Measurements from ENCODE around the gene FAM114A1.
"Not testable (repeated sequence)": the region's sequence is repeated elsewhere in the genome, so short reads cannot be mapped to it uniquely, and the experiment has no call there.

FAM114A1 gene

DNA sequence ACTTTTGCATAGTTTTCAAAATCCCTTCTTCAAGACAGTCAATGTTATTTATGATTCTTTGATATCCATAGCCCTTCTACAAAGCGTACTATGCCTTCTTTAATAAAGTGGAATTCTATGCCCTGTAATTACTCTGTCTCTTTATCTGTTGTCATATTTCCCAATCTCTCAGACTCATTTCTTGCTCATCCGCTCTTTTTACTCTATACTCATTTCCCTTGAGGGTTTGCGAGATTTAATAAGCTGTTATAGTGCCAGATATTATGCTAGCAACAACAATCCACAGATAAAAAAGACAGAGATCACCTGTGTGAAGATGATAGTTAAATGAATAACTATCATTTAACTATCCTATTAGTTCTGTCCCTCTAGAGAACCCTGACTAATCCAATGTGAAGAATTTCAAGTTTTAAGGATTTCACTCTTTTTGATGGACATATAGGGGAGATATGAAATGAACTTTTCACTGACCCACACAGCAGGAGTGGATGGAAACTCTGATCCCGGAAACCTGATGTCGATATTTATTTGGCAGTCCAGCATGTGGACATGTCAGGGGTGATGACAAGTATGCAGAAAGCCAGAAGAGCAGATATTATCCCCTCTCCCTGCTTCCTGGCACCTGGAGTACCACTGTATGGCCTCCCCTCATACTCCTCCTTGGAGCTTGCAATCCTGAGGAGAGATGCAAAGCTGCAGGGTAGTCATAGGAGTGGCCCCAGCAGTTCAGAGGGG is 114.9 kb downstream of the FAM114A1 start:
- Histone ChIP-seq H3K4me1 (ENCODE audit: insufficient read depth, insufficient read length) (no peaks in the 10 kb centered on the region), H3K4me3 (ENCODE audit: insufficient read length, low read depth) (no peak overlapping the region), H3K9ac (ENCODE audit: insufficient read length, low read depth) (no peak overlapping the region), H3K9me3 (ENCODE audit: insufficient read depth, low read length) (no peaks in the 10 kb centered on the region), H3K36me3 (ENCODE audit: insufficient read depth, insufficient read length, low read length) (no peaks in the 10 kb centered on the region), H3K27me3 (ENCODE audit: insufficient read depth, insufficient read length) (no peaks in the 10 kb centered on the region)
- DNase-seq (ENCODE audit: low read depth, low spot score), result no peak
- TF ChIP-seq ZNF274 (IDR thresholded peaks at IDR 0.05; ENCODE audit: low read depth, low read length), result no peak
- no peak for TF ChIP-seq YY1 (IDR thresholded peaks at IDR 0.05; ENCODE audit: insufficient read depth, insufficient read length)
- no peak for TF ChIP-seq SUZ12 (IDR thresholded peaks at IDR 0.05; ENCODE audit: extremely low read depth, insufficient read depth, insufficient read length)

DNA sequence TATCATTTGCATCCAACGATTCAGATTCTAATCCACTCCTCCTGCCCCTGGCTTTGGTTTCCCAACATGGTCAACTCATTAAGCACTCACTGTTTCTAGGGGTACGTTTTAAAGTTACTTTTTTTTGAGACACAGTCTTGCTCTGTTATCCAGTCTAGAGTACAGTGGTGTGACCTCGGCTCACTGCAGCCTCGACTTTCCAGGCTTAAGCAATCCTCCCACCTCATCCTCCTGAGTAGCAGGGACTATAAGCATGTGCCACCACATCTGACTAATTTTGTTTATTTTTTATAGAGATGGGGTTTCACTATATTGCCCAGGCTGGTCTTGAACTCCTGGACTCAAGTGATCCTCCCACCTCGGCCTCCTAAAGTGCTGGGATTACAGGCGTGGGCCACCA is 115.7 kb downstream of the FAM114A1 start:
- DNase-seq (ENCODE audit: low read depth, low spot score), result no peak
- Histone ChIP-seq H3K36me3 (ENCODE audit: insufficient read depth, insufficient read length, low read length) (no peaks in the 10 kb centered on the region), H3K4me1 (ENCODE audit: insufficient read depth, insufficient read length) (no peaks in the 10 kb centered on the region), H3K9ac (ENCODE audit: insufficient read length, low read depth) (no peak overlapping the region), H3K27me3 (ENCODE audit: insufficient read depth, insufficient read length) (no peaks in the 10 kb centered on the region), H3K4me3 (ENCODE audit: insufficient read length, low read depth) (no peak overlapping the region), H3K9me3 (ENCODE audit: insufficient read depth, low read length) (no peaks in the 10 kb centered on the region)
- TF ChIP-seq YY1 (IDR thresholded peaks at IDR 0.05; ENCODE audit: insufficient read depth, insufficient read length), result no peak
- TF ChIP-seq SUZ12 (IDR thresholded peaks at IDR 0.05; ENCODE audit: extremely low read depth, insufficient read depth, insufficient read length), result no peak
- no peak for TF ChIP-seq ZNF274 (IDR thresholded peaks at IDR 0.05; ENCODE audit: low read depth, low read length)

DNA sequence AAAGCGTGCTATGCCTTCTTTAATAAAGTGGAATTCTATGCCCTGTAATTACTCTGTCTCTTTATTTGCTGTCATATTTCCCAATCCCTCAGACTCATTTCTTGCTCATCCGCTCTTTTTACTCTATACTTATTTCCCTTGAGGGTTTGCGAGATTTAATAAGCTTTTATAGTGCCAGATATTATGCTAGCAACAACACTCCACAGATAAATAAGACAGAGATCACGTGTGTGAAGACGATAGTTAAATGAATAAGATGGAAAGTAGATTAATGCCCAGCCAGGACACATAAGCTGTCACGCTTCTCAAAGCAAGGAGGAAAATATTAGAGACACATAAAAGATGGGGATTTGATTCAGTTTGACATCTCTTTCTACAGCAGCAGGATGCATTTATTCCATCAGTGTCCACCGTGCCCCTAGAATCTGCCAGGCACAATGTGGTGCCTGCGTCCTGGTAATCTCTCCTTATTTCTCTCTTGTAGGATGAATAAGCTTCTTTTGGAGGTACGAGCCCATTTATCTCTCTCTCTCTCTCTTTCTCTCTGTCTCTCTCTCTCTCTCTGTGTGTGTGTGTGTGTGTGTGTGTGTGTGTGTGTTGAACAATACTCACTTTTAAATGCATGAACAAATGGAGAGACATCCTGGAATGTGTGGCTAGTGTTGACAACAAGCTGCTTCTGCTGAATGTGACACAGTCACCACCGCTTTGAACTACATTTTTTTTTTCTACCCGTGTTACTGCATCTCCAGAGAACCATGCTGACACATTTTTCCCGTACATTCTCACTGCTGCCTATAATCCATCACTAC is 116.4 kb downstream of the FAM114A1 start:
- Histone ChIP-seq H3K36me3 (ENCODE audit: insufficient read depth, insufficient read length, low read length) (no peaks in the 10 kb centered on the region), H3K9me3 (ENCODE audit: insufficient read depth, low read length) (no peaks in the 10 kb centered on the region), H3K27me3 (ENCODE audit: insufficient read depth, insufficient read length) (no peaks in the 10 kb centered on the region), H3K9ac (ENCODE audit: insufficient read length, low read depth) (no peak overlapping the region), H3K4me1 (ENCODE audit: insufficient read depth, insufficient read length) (no peaks in the 10 kb centered on the region), H3K4me3 (ENCODE audit: insufficient read length, low read depth) (no peak overlapping the region)
- no peak for TF ChIP-seq SUZ12 (IDR thresholded peaks at IDR 0.05; ENCODE audit: extremely low read depth, insufficient read depth, insufficient read length)
- no peak for TF ChIP-seq YY1 (IDR thresholded peaks at IDR 0.05; ENCODE audit: insufficient read depth, insufficient read length)
- no peak for TF ChIP-seq ZNF274 (IDR thresholded peaks at IDR 0.05; ENCODE audit: low read depth, low read length)
- no peak for DNase-seq (ENCODE audit: low read depth, low spot score)

DNA sequence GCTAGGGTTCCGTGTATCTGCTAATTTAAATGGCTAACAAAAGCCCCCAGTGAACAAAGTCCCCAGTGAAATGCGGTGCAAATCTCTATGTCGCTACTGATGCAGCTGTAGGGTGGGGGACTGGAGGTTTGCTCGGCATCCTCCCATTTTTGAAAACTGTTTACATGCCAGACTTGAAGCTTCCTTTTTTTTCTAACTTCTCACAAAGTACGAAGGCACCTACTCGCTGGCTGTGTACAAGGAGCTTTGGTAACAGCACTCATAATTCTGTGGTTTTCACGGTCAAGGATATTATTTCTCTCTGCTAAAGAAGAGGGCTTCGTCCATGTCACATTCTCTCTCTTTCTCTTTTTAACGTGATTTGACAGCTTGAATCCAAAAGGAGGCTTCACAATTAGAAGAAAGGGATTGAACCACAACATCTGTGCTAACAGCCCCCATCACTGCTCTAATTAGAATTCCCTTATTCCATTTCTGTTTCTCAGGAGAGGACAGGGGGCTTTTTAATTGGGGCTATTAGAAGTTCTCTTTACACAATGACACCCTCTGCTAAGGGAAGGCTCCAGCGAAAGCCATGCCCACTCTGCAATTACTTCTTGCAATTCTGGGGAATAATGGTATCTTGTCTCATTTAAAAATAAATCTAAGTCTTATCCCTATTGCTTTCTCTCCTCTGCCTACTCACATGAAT is 117.9 kb downstream of the FAM114A1 start:
- Histone ChIP-seq H3K4me3 (ENCODE audit: insufficient read length, low read depth) (no peak overlapping the region), H3K9ac (ENCODE audit: insufficient read length, low read depth) (no peak overlapping the region), H3K27me3 (ENCODE audit: insufficient read depth, insufficient read length) (no peaks in the 10 kb centered on the region), H3K4me1 (ENCODE audit: insufficient read depth, insufficient read length) (no peaks in the 10 kb centered on the region), H3K9me3 (ENCODE audit: insufficient read depth, low read length) (no peaks in the 10 kb centered on the region), H3K36me3 (ENCODE audit: insufficient read depth, insufficient read length, low read length) (no peaks in the 10 kb centered on the region)
- TF ChIP-seq SUZ12 (IDR thresholded peaks at IDR 0.05; ENCODE audit: extremely low read depth, insufficient read depth, insufficient read length) (no peak), ZNF274 (IDR thresholded peaks at IDR 0.05; ENCODE audit: low read depth, low read length) (no peak), YY1 (IDR thresholded peaks at IDR 0.05; ENCODE audit: insufficient read depth, insufficient read length) (no peak)
- DNase-seq (ENCODE audit: low read depth, low spot score), result no peak

DNA sequence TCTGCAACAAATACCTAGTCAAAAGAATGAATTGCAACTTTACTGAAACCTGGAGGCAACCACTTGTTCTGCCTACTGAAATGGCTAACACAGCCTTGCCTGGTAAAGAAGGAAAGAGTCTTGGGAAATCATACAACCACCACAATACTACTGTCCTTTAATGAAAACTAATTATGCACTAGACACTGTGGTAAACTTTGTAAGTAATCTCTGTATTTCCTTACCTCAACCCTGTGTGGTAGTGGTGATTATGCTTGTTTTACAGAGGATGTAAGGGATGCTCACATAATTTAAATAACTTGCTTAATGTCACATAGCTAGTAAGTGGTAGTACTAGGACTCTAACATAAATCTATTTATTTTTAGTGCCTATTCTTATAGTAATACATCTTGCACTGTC is 119.9 kb downstream of the FAM114A1 start:
- Histone ChIP-seq H3K4me3 (ENCODE audit: insufficient read length, low read depth) (no peak overlapping the region), H3K9ac (ENCODE audit: insufficient read length, low read depth) (no peak overlapping the region), H3K4me1 (ENCODE audit: insufficient read depth, insufficient read length) (no peaks in the 10 kb centered on the region), H3K27me3 (ENCODE audit: insufficient read depth, insufficient read length) (no peaks in the 10 kb centered on the region), H3K36me3 (ENCODE audit: insufficient read depth, insufficient read length, low read length) (no peaks in the 10 kb centered on the region), H3K9me3 (ENCODE audit: insufficient read depth, low read length) (no peaks in the 10 kb centered on the region)
- DNase-seq (ENCODE audit: low read depth, low spot score), result no peak
- TF ChIP-seq YY1 (IDR thresholded peaks at IDR 0.05; ENCODE audit: insufficient read depth, insufficient read length), result no peak

DNA sequence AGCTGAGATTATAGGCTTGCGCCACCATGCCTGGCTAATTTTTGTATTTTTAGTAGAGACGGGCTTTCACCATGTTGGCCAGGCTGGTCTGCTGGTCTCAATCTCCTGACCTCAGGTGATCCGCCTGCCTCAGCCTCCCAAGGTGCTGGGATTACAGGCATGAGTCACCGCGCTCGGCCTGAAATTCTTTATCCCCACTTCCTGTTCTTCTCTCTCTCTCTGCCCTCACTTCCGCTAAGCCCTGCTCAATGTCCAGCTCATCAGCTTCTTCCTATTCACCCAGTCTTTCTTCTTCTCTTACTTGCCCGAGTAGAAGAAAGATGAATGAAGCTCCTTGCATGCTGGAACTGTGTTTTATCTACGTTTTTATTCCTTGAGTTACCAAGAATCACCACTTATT is 120.7 kb downstream of the FAM114A1 start:
- H3K4me1 ChIP-seq (ENCODE audit: insufficient read depth, insufficient read length); H3K9ac ChIP-seq (ENCODE audit: insufficient read length, low read depth); H3K27me3 ChIP-seq (ENCODE audit: insufficient read depth, insufficient read length); H3K4me3 ChIP-seq (ENCODE audit: insufficient read length, low read depth); H3K9me3 ChIP-seq (ENCODE audit: insufficient read depth, low read length); H3K36me3 ChIP-seq (ENCODE audit: insufficient read depth, insufficient read length, low read length): not testable (repeated sequence)
- peak; percentile 6 for DNase-seq (ENCODE audit: low read depth, low spot score)

DNA sequence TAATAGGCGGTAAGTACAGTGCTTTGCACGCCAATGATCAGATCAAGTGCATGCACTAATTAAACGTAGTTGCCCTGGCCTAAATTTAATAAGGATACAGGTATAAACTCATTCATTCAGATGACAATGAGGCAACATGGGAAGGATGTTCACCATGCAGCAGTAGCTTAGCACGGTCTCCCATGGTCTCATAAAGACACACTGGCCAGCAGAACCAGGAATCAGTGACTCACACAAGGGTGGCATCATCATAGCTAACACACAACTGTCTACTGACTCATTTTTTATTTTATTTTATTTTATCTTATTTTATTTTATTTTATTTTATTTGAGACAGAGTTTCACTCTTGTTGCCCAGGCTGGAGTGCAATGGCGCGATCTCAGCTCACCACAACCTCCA is 121.9 kb downstream of the FAM114A1 start:
- TF ChIP-seq SUZ12 (IDR thresholded peaks at IDR 0.05; ENCODE audit: extremely low read depth, insufficient read depth, insufficient read length) (no peak), ZNF274 (IDR thresholded peaks at IDR 0.05; ENCODE audit: low read depth, low read length) (no peak), YY1 (IDR thresholded peaks at IDR 0.05; ENCODE audit: insufficient read depth, insufficient read length) (no peak)
- H3K27me3 ChIP-seq (ENCODE audit: insufficient read depth, insufficient read length), result no peaks in the 10 kb centered on the region
- DNase-seq (ENCODE audit: low read depth, low spot score), result no peak
- H3K9ac ChIP-seq (ENCODE audit: insufficient read length, low read depth), result no peak overlapping the region
- H3K4me3 ChIP-seq (ENCODE audit: insufficient read length, low read depth), result no peak overlapping the region
- no peaks in the 10 kb centered on the region for H3K36me3 ChIP-seq (ENCODE audit: insufficient read depth, insufficient read length, low read length)
- no peaks in the 10 kb centered on the region for H3K9me3 ChIP-seq (ENCODE audit: insufficient read depth, low read length)
- H3K4me1 ChIP-seq (ENCODE audit: insufficient read depth, insufficient read length), result no peaks in the 10 kb centered on the region

Data from NT2/D1 (cell line).